Endothelial cell of umbilical vein (primary cell): ENCODE data around the gene SLC35G4. TPM values are rescaled to one million over a fixed set of nuclear protein-coding genes. Genes with fewer than 3 reads are reported as not detected.
"Not testable (repeated sequence)": the region's sequence is repeated elsewhere in the genome, so short reads cannot be mapped to it uniquely, and the experiment has no call there.

Source experiments
- Bru-seq: library from RNA; stranded (reverse); fragments of 400-500 nt; gene quantifications from one replicate; lab custom pipeline; 2021; lab: Mats Ljungman, UMichigan
- BruChase-seq, 2 experiments: library from RNA; stranded (reverse); fragments of 400-500 nt; gene quantifications; one replicate each; lab custom pipeline; 2021; lab: Mats Ljungman, UMichigan
- BruUV-seq: library from RNA; stranded (reverse); fragments of 400-500 nt; replicated peaks from 2 replicates; lab custom pipeline; 2021; lab: Mats Ljungman, UMichigan
- CTCF ChIA-PET: fragments of 300-600, 350-600 bp; sonication (Branson Sonifier 250); formaldehyde crosslinking; loops from one replicate; lab custom pipeline; 2021; ENCODE audit warnings: antibody characterized with exemption, inconsistent platforms; lab: Charles Lee
- POLR2A ChIA-PET: fragments of 300-600, 350-600 bp; sonication (Branson Sonifier 250); formaldehyde crosslinking; loops from one replicate; lab custom pipeline; 2021; ENCODE audit warnings: antibody characterized with exemption, inconsistent platforms; lab: Charles Lee
- DNase-seq: peaks from one replicate; pipeline ENCODE4 v3.0.0-alpha.2; 2011; ENCODE audit warnings: low read depth, low spot score
- FAIRE-seq: peaks from 2 replicates; lab custom pipeline; 2011; peaks lifted over from hg19 to GRCh38; lab: Jason Lieb, UNC
- H2AFZ ChIP-seq: 2 replicates; pipeline ENCODE4 v1.6.0; 2012; ENCODE audit warnings: low read depth, low read length, control low read depth, inconsistent platforms
- H3K27ac ChIP-seq: 2 replicates; pipeline ENCODE4 v1.5.1; 2011; ENCODE audit warnings: low read depth, mild to moderate bottlenecking, control low read depth, low read length, moderate library complexity; ENCODE audit not compliant: insufficient read depth
- H3K27me3 ChIP-seq, 2 experiments: 2 replicates each; pipeline versions ENCODE4 v1.6.0 to v1.6.1; 2011; ENCODE audit warnings: low read length in 2 of 2, mixed read lengths in 1 of 2; ENCODE audit not compliant: control insufficient read depth in 2 of 2, insufficient read depth in 2 of 2
- H3K36me3 ChIP-seq, 2 experiments: 2 replicates in 1 of 2; 3 replicates in 1 of 2; pipeline ENCODE4 v1.5.1; 2011; ENCODE audit warnings: low read length in 2 of 2, mild to moderate bottlenecking in 1 of 2, moderate library complexity in 1 of 2; ENCODE audit not compliant: control insufficient read depth in 2 of 2, insufficient read depth in 2 of 2; ENCODE audit errors: extremely low read depth in 1 of 2
- H3K4me1 ChIP-seq: 3 replicates; pipeline ENCODE4 v1.5.1; 2011; ENCODE audit warnings: mild to moderate bottlenecking, low read length; ENCODE audit not compliant: control insufficient read depth, insufficient read depth; ENCODE audit errors: extremely low read depth
- H3K4me2 ChIP-seq: 2 replicates; pipeline ENCODE4 v1.6.1; 2011; ENCODE audit warnings: low read length, control low read depth, mixed read lengths; ENCODE audit not compliant: insufficient read depth
- H3K4me3 ChIP-seq, 3 experiments: fragments of 200-600 bp in 1 of 3; sonication (generic), shearing (Covaris generic) in 1 of 3; replicated peaks in 1 of 3; 2 replicates each; pipeline ENCODE4 v1.5.1; 2011 to 2016; ENCODE audit warnings: control low read depth in 3 of 3, low read length in 3 of 3, mild to moderate bottlenecking in 2 of 3, inconsistent platforms in 1 of 3, low read depth in 1 of 3, moderate library complexity in 1 of 3; ENCODE audit not compliant: insufficient read depth in 1 of 3
- H3K79me2 ChIP-seq: 2 replicates; pipeline ENCODE4 v1.6.0; 2012; ENCODE audit warnings: low read length, inconsistent platforms; ENCODE audit not compliant: control insufficient read depth, insufficient read depth
- H3K9ac ChIP-seq: replicated peaks from 2 replicates; pipeline ENCODE3; 2011; ENCODE audit warnings: low read length, control low read depth; ENCODE audit not compliant: insufficient read depth; ENCODE audit errors: extremely low read depth
- H3K9me1 ChIP-seq: replicated peaks from 3 replicates; pipeline ENCODE4 v1.6.0; 2011; ENCODE audit warnings: mild to moderate bottlenecking, low read length; ENCODE audit not compliant: control insufficient read depth, insufficient read depth; ENCODE audit errors: extremely low read depth
- H3K9me3 ChIP-seq: replicated peaks from 2 replicates; pipeline ENCODE4 v1.5.1; 2012; ENCODE audit warnings: low read length, inconsistent platforms; ENCODE audit not compliant: control insufficient read depth, insufficient read depth
- H4K20me1 ChIP-seq: replicated peaks from 2 replicates; pipeline ENCODE3; 2011; ENCODE audit warnings: mild to moderate bottlenecking, low read length; ENCODE audit not compliant: control insufficient read depth, insufficient read depth; ENCODE audit errors: extremely low read depth
- EZH2 ChIP-seq: IDR thresholded peaks from 2 replicates; pipeline ENCODE4 v1.6.1; 2012; ENCODE audit warnings: borderline replicate concordance, low read depth, mild to moderate bottlenecking, moderate library complexity, low read length, inconsistent platforms; ENCODE audit not compliant: severe bottlenecking
- FOS ChIP-seq: IDR thresholded peaks from 2 replicates; pipeline ENCODE4 v1.6.1; 2011; ENCODE audit warnings: mild to moderate bottlenecking, low read length, moderate library complexity, borderline replicate concordance; ENCODE audit not compliant: insufficient read depth
- GATA2 ChIP-seq: IDR thresholded peaks from 2 replicates; pipeline ENCODE4 v1.7.0; 2011; ENCODE audit warnings: low read depth, mild to moderate bottlenecking, moderate library complexity, mixed read lengths, low read length; ENCODE audit not compliant: insufficient read length, insufficient read depth
- JUN ChIP-seq: IDR thresholded peaks from 2 replicates; pipeline ENCODE4 v1.6.1; 2011; ENCODE audit warnings: borderline replicate concordance, low read depth; ENCODE audit not compliant: insufficient read length, insufficient read depth
- MYC ChIP-seq: IDR thresholded peaks from one replicate; pipeline ENCODE4 v1.6.1; 2011; ENCODE audit warnings: mild to moderate bottlenecking, low read depth, low read length
- POLR2A ChIP-seq: IDR thresholded peaks from 2 replicates; pipeline ENCODE4 v1.6.1; 2012; ENCODE audit warnings: low read depth, mild to moderate bottlenecking, control low read depth, low read length
- POLR2AphosphoS5 ChIP-seq: IDR thresholded peaks from 2 replicates; pipeline ENCODE4 v1.6.1; 2012; ENCODE audit warnings: low read depth, mild to moderate bottlenecking, control low read depth, low read length, moderate library complexity; ENCODE audit not compliant: insufficient read depth
- dilution Hi-C: fragments of 300-500 bp; cut with MboI; formaldehyde crosslinking; loops from one replicate; pipeline ENCODE4 v1.15.0; 2019; ENCODE audit warnings: low sequenced_read_pairs; ENCODE audit not compliant: extremely low pct_ligation_motif_present
- intact Hi-C: fragments of 100-400 bp; cut with micrococcal nuclease; formaldehyde crosslinking; loops from one replicate; pipeline ENCODE4 v1.10.0; 2022
- long read RNA-seq: library from polyadenylated mRNA; stranded (forward); transcript quantifications from one replicate; pipeline ENCODE4 v2.0.0, GENCODE V29; 2021
- polyA minus RNA-seq, 3 experiments: library from RNA; depleted of rRNA, polyadenylated mRNA; stranded (reverse); fragments of >200 nt; gene quantifications; 1 replicate in 1 of 3; 2 replicates in 2 of 3; pipeline ENCODE4 v1.2.3, GENCODE V29; 2011
- polyA plus RNA-seq, 4 experiments: library from polyadenylated mRNA; depleted of rRNA in 3 of 4; stranded (reverse) in 3 of 4; unstranded in 1 of 4; fragments of >200 nt; gene quantifications; 2 replicates each; pipeline versions ENCODE4 v1.2.1 to v1.2.3, GENCODE V29; 2011 to 2012; ENCODE audit warnings: missing spikeins in 1 of 4
- total RNA-seq: library from RNA; stranded (reverse); gene quantifications from 2 replicates; pipeline ENCODE4 v1.2.3, GENCODE V29; 2021
- TF ChIP-seq, protein P1 (sequence below), 2 donors: IDR thresholded peaks; 1 replicate in 1 of 2; 2 replicates in 1 of 2; pipeline ENCODE4 v1.5.1; 2011; ENCODE audit warnings: low read length in 2 of 2, mild to moderate bottlenecking in 2 of 2, moderate library complexity in 2 of 2, control low read depth in 1 of 2, inconsistent platforms in 1 of 2, low read depth in 1 of 2; ENCODE audit not compliant: insufficient read depth in 1 of 2; ENCODE audit errors: extremely low read depth in 1 of 2
- TF ChIP-seq, protein P2 (sequence below): IDR thresholded peaks from 2 replicates; pipeline ENCODE4 v1.6.1; 2011; ENCODE audit not compliant: insufficient read depth, insufficient read length

SLC35G4 gene
- total RNA-seq (not detected in 2 replicates), polyA plus RNA-seq (not detected in 2 replicates), polyA minus RNA-seq (not detected in 2 replicates), Bru-seq, nascent RNA (not detected), BruChase-seq, experiment 1, labeled RNA remaining after a 6-hour chase (not detected), BruChase-seq, experiment 2, labeled RNA remaining after a 2-hour chase (not detected)
- polyA plus RNA-seq (2011; cell fraction: cytosol; rRNA removed): not detected in 2 replicates
- not detected in 2 replicates for polyA plus RNA-seq (2011; cell fraction: nucleus; rRNA removed)
- not detected in 2 replicates for polyA plus RNA-seq (2012)
- not detected for polyA minus RNA-seq (2011; cell fraction: cytosol; rRNA and poly(A)+ RNA removed)
- not detected in 2 replicates for polyA minus RNA-seq (2011; cell fraction: nucleus; rRNA and poly(A)+ RNA removed)
- long read RNA-seq: 0 reads

DNA sequence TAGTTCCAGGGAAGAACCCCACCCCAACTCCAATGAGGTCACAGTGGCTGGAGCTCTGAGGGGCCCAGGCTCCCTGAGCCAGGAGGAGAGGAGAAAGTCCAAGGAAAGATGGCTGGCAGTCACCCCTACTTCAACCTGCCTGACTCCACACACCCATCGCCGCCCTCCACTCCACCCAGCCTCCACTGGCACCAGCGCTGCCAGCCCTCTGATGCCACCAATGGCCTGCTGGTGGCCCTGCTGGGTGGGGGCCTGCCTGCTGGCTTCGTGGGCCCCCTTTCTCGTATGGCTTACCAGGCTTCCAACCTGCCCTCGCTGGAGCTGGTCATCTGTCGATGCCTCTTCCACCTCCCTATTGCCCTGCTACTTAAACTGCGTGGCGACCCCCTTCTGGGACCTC, at the start of gene SLC35G4:
TSS of gene SLC35G4 (plus strand) at position 109 of the 400 bp plus-strand sequence. CDS start at position 109, 0 bp downstream.
- H3K9me1 ChIP-seq, H3K4me3 ChIP-seq, intact Hi-C loops: not testable (repeated sequence)

DNA sequence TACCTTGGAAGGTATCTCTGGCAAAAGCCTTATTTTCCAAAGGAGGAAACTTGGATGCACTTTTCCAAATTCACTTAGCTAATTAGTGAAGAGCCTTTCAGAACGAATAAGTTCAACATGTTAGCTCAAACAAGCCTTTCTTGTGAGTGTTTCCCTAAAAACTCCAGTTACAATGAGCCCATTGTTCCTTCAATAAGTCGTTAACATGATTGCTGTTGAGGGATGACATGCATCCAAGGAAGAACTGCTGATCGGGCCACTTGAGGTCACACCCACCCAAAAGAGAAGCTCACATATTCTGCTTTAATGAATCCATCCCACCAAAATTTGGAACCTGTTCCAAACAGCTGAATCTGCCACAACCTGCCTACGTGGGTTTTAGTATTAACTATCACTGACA, 48.1 kb upstream of the SLC35G4 start:
- TF ChIP-seq FOS (no peak), GATA2 (no peak), POLR2AphosphoS5 (no peak), MYC (no peak), POLR2A (no peak), JUN (no peak), EZH2 (no peak)
- TF ChIP-seq, protein P1, sequence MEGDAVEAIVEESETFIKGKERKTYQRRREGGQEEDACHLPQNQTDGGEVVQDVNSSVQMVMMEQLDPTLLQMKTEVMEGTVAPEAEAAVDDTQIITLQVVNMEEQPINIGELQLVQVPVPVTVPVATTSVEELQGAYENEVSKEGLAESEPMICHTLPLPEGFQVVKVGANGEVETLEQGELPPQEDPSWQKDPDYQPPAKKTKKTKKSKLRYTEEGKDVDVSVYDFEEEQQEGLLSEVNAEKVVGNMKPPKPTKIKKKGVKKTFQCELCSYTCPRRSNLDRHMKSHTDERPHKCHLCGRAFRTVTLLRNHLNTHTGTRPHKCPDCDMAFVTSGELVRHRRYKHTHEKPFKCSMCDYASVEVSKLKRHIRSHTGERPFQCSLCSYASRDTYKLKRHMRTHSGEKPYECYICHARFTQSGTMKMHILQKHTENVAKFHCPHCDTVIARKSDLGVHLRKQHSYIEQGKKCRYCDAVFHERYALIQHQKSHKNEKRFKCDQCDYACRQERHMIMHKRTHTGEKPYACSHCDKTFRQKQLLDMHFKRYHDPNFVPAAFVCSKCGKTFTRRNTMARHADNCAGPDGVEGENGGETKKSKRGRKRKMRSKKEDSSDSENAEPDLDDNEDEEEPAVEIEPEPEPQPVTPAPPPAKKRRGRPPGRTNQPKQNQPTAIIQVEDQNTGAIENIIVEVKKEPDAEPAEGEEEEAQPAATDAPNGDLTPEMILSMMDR (IDR thresholded peaks at IDR 0.05; ENCODE audit: extremely low read depth in 1 of 2, insufficient read depth in 1 of 2, low read depth in 1 of 2, low read length in 2 of 2): no peak
- TF ChIP-seq, protein P2, sequence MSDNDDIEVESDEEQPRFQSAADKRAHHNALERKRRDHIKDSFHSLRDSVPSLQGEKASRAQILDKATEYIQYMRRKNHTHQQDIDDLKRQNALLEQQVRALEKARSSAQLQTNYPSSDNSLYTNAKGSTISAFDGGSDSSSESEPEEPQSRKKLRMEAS: no peak
- Histone ChIP-seq H3K36me3 (no peaks in the 10 kb centered on the region), H3K27me3 (peaks cover 0 to 2% of the 10 kb centered on the region in 2 experiments), H3K4me1 (no peaks in the 10 kb centered on the region), H3K9me1 (no peaks in the 10 kb centered on the region), H3K9ac (no peak overlapping the region), H3K27ac (no peak overlapping the region), H3K4me3 (no peak overlapping the region), H3K79me2 (no peaks in the 10 kb centered on the region), H2AFZ (no peak overlapping the region), H3K4me2 (no peak overlapping the region), H4K20me1 (no peaks in the 10 kb centered on the region), H3K9me3 (no peaks in the 10 kb centered on the region)
- ChIA-PET CTCF (interaction anchor here (1.1 to 1.5 kb wide), 3 partner anchors 8 to 1001 kb away, joined by 3 to 10 read pairs (median 7); no protein-coding TSS in a partner anchor), POLR2A (no interaction called here)
- DNase-seq (no peak), FAIRE-seq (no peak)
- intact Hi-C loops: no loop called here
- BruUV-seq: no TSS peak
- dilution Hi-C loops: no loop called here

More for the DNA sequence above, at the start of gene SLC35G4:
- H3K27me3 ChIP-seq, FAIRE-seq, H3K4me1 ChIP-seq, H3K9me3 ChIP-seq, CTCF ChIA-PET, H3K4me2 ChIP-seq, H3K36me3 ChIP-seq, dilution Hi-C loops, H3K9ac ChIP-seq, POLR2A ChIA-PET, BruUV-seq, H4K20me1 ChIP-seq, H3K27ac ChIP-seq, H2AFZ ChIP-seq, H3K79me2 ChIP-seq, DNase-seq: not testable (repeated sequence)
